DMS153 treated with DMSO at 0.1 percent for 48 hours (cell line): ENCODE results near the gene ZDHHC11.
"Not testable (repeated sequence)": the region's sequence is repeated elsewhere in the genome, so short reads cannot be mapped to it uniquely, and the experiment has no call there.

Experiments
- DNase-seq: peaks from one replicate; lab custom pipeline; 2025; ENCODE audit not compliant: unreplicated experiment; lab: John Stamatoyannopoulos, UW

ZDHHC11 gene

DNA sequence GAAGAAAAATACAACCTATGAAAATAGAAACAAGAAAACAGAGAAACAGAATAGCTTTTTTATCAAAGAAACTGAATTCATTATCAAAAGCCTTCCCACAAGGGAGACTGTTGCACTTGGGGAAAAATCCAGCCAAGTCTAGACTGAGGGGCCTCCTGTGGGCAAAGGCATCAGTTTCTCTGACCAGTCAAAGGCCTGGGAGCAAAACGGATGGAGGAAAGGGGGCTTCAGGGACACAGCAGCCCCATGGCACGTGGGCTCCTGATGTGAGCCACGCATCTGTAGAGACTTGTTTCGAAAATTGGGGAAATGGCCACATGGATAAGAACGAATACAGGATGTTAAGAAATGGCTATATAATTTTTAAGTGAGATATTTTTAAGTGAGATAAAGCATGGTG lies 87.4 kb downstream of the ZDHHC11 start:
- no peak for DNase-seq

DNA sequence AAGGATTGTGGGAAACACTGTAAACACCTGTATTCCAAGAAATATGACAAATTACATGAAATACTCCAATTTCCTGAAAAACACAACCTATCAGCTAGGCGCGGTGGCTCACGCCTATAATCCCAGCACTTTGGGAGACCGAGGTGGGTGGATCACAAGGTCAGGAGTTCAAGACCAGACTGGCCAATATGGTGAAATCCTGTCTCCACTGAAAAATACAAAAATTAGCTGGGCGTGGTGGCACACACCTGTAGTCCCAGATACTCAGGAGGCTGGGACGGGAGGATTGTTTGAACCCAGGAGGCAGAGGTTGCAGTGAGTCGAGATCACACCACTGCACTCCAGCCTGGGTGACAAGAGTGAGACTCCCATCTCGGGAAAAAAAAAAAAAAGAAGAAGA lies 87.8 kb downstream of the ZDHHC11 start:
- DNase-seq: not testable (repeated sequence)

DNA sequence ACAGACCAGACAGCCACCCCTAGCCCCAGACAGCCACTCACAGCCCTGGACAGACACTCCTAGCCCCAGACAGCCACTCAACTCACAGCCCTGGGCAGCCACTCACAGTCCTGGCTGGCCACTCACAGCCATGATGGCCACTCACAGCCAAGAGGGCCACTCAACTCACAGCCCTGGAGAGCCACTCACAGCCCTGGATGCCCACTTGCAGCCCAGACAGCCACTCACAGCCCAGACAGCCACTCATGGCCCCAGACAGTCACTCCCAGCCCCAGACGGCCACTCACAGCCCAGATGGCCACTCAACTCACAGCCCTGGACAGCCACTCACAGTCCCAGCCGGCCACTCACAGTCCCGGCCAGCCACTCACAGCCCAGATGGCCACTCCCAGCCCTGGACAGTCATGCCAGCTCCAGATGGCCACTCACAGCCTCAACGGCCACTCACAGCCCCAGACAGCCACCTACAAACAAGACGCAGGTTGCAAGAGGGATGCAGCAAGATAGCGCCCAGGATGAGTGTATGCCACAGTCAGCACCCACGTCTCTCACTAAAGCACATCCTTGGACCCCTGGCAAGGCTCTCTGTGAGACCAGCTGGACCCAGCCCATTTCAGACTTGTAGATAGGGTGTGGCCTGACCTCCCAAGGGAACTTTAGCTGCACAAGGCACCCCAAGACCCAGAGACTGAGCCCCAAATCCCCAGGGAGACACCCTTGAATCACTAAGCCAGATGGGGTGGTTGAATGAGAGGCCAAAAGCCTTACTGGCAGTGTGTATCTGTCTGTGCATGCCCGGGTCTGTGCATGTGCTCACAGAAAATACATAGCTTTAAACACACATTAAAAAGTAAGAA lies 88.7 kb downstream of the ZDHHC11 start:
- no peak for DNase-seq

DNA sequence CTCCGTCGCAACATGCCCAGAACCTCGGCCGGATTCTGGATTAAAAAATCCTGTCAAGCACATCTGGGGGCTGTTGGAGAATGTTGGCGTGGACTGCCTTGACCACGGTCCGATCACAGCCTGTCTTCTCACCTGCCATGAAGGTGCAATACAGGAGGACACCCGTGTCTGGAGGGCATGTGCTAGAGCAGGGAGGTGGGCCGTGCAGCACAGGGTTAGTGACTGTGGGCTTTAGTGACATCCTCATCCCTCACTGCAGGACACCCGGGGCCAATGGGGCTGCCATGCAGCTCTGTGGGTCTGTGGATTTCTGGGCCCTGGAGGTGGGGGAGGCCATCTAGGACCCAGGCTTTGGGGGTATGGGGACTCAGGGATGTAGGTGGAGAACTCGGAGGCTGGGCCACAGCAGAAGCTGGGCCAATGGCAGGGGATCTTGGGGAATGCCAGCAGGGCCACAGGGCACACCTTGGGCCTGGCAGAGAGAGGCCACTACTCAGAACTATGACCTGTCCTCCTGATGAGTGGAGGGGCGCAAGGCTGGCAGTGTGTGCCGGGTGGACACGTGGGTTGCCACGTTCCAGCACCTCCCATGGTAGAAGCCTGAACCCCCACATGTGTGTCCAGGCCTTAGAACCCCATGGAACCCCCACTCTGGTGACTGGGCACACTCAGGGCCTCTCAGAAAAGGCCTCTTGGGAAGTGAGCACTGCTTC lies 89.6 kb downstream of the ZDHHC11 start:
- DNase-seq: no peak

DNA sequence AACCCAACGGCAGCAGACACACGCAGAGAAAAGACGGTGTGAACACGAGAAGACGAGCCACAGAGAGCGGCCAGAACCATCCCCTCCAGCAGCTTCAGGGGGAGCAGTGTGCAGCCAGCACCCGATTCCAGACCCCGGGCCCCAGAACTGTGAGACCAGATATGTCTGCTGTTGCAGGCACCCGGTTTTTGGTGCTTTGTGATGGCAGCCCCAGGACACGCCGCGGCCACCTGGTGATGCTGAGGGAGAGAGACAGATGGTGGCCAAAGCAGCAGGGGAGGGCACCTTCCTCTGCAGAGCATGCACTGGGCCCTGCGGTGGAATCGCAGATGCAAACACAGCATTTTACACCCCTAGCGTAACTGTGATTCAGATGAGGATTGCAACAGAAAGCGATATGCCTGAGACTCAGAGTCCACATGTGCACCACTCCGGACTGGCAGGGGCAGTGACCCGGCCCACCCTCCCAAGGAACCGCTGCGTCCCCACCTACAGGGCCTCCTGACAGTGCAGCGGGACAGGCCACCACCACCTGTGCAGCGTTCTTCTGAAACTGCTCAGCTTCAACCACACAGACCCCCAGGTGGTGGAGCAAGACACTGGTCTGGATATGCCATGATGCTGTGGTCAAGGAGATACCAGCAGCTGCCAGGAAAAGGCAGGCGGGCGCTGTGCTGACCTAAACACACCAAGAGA lies 90.3 kb downstream of the ZDHHC11 start:
- DNase-seq: no peak

DNA sequence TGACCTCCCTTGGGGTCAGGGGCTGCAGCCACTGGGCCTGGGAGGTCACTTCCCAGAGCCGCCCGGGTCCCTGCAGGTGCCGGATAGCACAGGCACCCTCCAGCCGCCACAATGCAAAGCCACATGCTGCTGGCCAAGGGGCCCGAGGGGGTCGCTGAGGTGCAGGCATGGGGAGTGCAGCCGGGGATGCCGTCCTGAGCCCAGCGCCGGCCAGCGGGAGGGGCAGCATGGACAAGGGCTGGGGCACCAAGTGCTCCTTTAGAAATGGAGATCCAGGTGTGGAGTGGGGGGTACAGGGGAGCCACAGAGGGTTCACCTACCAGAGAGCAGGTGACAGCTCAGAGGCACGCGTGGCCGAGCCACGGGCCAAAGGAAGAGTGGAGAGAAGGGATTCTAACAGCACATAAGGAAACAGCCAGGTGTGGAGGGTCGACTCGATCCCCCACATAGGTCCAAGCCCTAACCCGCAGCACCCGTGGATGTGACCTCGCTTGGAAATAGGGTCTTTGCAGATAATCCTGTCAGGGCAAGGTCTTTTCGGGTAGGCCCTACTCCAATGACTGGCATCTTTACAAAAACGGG lies 90.9 kb downstream of the ZDHHC11 start:
- DNase-seq: no peak

DNA sequence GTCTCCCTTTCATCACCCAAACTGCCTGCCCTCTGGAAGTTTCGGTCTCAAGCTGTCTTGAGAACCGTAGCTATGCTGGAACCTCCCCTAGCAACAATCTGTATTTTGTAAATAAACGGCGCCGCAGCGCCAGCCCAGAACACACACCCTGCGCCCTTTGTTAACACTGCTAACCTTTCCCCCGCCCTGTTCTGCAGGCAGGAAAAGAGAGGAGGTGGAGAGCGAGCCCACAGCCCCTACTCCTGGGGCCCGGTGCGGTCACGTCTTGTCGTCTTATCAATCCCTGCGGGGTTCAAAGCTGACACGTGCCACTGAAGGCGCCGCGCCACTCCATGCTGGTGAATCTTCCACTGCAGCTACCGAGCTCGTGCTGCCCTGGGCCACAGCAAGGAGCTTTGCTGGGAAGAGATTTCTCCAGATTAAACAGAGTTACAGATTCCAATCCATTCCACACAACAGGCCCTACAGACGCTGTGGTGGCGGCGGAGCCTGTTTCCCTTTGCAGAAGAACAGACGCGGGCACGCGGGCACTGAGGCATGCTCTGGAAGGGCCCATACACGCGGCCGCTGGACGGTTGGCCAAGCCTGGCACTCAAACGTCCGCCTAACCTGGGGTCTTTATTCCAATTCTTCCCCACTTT lies 91.6 kb downstream of the ZDHHC11 start:
- peak; percentile 94 for DNase-seq

DNA sequence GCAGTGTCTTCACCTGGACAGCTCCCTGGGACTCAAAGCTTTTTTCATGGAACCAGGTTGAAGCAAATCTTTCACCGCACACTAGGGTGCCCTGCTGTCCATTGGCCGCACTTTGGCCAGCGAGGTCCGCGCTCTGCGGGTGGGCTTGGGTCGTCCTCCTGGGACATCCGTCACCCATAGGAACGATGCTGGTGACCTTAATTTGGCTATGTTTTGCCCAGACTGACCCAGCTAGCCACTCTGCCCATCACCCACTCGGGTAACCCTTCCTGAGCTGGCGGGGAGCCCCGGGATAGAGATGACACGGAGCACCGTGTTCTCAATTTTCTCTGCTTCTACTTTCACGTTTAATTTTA lies 92.1 kb downstream of the ZDHHC11 start:
- DNase-seq: no peak

DNA sequence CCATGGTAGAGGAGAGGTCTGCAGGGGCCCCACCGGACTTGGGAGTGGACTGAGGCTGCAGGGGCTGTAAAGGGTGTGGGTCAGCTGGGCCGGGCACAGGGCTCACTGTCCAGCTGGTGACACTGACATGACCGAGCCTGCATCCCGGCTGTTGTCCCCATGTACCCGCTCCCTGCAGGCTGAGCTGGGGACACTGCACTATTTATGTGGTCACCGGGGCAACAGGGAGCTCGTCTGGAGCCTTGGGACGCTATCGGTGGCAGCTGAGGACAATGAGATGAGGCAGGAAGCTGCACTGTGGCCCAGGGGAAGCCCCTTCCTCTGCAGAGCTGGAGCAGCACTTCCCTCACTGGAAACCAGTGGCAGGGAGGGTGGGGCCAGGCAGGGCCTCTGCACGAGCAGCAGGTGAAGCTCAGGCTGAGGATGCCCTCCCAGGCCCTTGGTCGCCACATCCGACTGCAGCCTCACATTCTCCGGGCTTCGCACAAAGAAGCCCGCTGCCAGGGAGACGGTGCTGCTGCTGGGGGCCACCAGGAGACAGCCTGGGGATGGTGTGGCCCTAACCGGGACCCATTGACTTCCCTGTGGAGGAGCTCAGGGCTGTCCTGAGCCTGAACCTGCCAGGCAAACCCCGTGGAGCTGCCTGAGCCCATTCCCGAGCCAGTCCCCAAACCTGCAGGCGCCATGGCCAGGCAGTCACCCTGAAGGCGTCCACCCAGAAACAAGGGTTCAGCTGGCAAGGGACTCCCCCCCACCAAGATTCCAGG lies 92.7 kb downstream of the ZDHHC11 start:
- peak; percentile 95 for DNase-seq

DNA sequence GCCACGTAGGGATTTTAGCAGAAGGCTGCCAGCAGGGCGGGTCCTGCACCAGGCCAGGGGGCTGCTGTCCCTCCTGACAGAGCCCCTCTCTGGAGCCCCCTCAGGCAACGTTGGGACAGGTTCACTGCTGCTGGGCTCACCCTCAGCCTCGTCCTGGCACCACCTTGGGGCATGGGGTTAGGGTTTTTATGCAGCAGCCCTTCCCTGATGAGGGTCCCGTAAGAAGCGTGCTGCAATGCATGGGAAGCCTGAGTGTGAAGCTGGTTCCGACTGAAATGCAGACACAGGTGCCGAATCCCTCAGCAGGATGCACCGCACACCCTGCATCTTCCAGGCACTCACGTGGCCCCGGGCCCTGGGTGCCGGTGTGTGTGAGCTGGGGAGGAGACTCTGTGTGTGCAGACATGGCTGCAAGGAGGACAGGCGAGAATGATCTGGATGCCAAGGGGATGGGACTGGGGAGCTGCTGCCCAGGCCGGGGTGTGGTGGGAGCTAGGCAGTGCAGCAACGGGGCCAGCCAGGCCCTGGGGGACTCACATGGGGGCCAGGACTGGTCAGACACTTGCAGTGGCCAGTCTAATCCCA lies 93.3 kb downstream of the ZDHHC11 start:
- DNase-seq: no peak

GRCh38 chr5:756865-757345 lies 93.9 kb downstream of the ZDHHC11 start:
- no peak for DNase-seq

DNA sequence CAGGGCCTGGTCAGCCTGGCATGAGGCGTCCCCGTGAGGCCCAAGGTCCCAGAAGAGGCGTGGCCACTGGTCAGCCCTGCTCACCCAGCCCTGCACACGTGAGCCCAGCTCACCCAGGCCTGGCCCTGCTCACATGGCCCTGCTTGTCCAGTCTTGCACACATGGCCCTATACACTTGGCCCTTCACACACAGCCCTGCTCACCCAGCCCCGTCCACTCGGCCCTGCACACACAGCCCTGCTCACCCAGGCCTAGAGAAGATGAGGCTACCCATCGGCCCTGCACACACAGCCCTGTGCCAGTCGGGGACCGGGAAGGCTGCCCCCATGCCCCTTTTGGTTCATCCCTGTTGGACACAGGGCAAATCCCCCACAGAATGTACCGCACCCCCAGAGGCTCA lies 94.6 kb downstream of the ZDHHC11 start:
- no peak for DNase-seq

GRCh38 chr5:754143-754632 lies 96.6 kb downstream of the ZDHHC11 start:
- DNase-seq: not testable (repeated sequence)

DNA sequence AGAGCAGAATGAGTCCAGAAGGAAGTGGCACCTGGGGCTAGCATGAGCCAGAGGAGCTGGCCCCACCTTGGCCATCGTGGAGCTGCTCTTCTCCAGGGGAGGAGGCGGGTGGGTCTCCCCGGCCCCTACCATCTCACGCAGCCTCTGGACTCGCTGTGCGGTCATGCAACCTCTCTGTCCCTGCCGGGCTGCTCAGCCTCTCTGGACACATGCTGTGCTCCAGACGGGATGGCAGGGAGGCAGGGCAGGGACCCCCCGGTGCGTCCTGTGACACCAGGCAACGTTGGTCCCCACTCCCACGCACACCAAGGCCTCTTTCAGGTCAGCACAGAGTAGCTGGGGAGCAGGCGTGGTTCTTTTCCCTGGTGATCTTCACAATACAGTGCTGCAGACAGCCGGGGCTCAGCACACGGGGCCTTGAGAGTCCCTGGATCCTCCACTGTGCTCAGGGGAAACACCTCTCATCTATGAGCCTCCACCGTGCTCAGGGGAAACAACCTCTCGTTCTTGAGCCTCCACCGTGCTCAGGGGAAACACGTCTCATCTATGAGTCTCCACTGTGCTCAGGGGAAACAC lies 97.1 kb downstream of the ZDHHC11 start:
- DNase-seq: not testable (repeated sequence)

DNA sequence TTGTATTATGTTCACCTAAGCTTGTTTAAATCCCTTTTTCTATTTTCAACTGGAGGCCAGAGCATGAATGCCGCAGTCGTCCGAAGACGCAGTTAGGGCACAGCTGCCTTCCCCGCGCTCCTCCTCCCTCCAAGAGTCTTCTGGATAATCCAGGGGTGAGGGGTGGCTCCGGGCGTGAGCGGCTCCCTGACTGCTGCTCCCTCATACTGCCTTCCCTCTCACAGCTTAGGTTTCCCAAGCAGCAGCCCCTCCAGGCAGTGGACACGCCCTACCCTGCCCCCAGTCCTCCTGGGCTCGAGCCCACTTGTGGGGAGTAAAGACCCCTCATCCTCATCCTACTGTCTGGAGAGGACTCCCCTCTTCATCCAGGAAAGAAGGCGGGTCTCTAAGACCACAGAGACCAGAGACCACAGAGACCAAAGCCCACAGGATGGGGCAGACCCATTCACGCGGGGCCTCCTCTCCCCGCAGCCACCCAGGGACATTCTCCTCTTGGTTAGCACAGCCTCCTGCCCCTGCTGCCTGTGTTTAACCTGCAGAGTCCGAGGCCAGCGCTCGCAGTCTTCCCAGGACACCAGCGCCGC lies 98.2 kb downstream of the ZDHHC11 start:
- not testable (repeated sequence) for DNase-seq

- DNase-seq: not testable (repeated sequence)
Observed at GRCh38 chr5:751992-752391, 98.8 kb downstream of the ZDHHC11 start.

DNA sequence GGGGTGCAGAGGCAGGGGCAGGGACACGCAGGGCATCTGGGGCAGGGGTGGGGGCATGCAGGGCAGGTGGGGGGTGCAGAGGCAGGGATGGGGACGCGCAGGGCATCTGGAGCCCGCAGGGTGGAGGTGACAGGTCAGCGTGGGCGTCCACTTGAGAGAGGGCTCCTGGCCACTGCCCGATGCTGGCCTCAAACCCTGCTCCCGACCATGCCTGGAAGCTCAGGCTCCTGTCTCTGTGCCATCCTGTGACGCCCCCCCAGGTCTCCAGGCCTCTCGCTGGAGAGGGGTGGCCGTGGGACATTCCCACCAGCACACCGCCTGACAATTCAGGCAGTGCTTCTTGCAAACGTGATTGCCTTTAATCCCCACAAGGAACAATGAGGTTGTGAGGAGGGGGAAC lies 99.3 kb downstream of the ZDHHC11 start:
- DNase-seq: no peak

- DNase-seq: not testable (repeated sequence)
Observed at GRCh38 chr5:750226-750625, 100.6 kb downstream of the ZDHHC11 start.
